HG03045 (cell line): ENCODE measurements around the gene PDLIM7.

Source experiments
- ATAC-seq: cut with Tn5 transposase; IDR thresholded peaks from one replicate; pipeline ENCODE4 v1.9.1; 2021; ENCODE audit warnings: mild to moderate bottlenecking, moderate library complexity; ENCODE audit not compliant: unreplicated experiment

The PDLIM7 gene

GRCh38 chr5:177524941-177525655 is 27.7 kb upstream of the PDLIM7 start:
- ATAC-seq = no peak

GRCh38 chr5:177524539-177524900 is 27.1 kb upstream of the PDLIM7 start:
- ATAC-seq = no peak

GRCh38 chr5:177523711-177524538 is 26.5 kb upstream of the PDLIM7 start:
- ATAC-seq = no peak

GRCh38 chr5:177520916-177521513 is 23.6 kb upstream of the PDLIM7 start:
- ATAC-seq = no peak

- no peak for ATAC-seq
These were observed 22.9 kb upstream of the PDLIM7 start for GRCh38 chr5:177520271-177520670.

- ATAC-seq = no peak
These were observed 22.2 kb upstream of the PDLIM7 start for GRCh38 chr5:177519463-177520235.

GRCh38 chr5:177516601-177517568 is 19.5 kb upstream of the PDLIM7 start, which contains the start of gene DDX41:
Gene DDX41, minus strand, starts transcription at chr5:177516961. Its CDS starts 16 bp downstream, at chr5:177516945.
- ATAC-seq = peak; percentile 80

- ATAC-seq = no peak
These were observed 18.2 kb upstream of the PDLIM7 start for GRCh38 chr5:177515580-177515979.

GRCh38 chr5:177514541-177514940 is 17.1 kb upstream of the PDLIM7 start:
- ATAC-seq = no peak

- no peak for ATAC-seq
These were observed 16.1 kb upstream of the PDLIM7 start for GRCh38 chr5:177513500-177513899.

GRCh38 chr5:177512736-177513380 is 15.5 kb upstream of the PDLIM7 start:
- ATAC-seq = no peak

- ATAC-seq = no peak
These were observed 14.6 kb upstream of the PDLIM7 start for GRCh38 chr5:177511796-177512675.

- no peak for ATAC-seq
These were observed 13.8 kb upstream of the PDLIM7 start for GRCh38 chr5:177511181-177511580.

GRCh38 chr5:177510567-177511053 is 13.2 kb upstream of the PDLIM7 start:
- ATAC-seq = no peak

GRCh38 chr5:177509991-177510566 is 12.7 kb upstream of the PDLIM7 start:
- peak; percentile 4 for ATAC-seq

- ATAC-seq = peak; percentile 17
These were observed 12.1 kb upstream of the PDLIM7 start, which contains the start of gene DOK3 for GRCh38 chr5:177509381-177509951. Gene DOK3, minus strand, starts transcription at chr5:177509826. Its CDS starts 286 bp downstream, at chr5:177509540.

- ATAC-seq = peak; percentile 30
These were observed 11.4 kb upstream of the PDLIM7 start for GRCh38 chr5:177508837-177509236.
